HEK293T (cell line): ENCODE results near the gene PKNOX2.

Experiments used
- ARNT ChIP-seq: fragments of 450-650 bp; IDR thresholded peaks from 2 replicates; pipeline ENCODE4 v1.6.1; 2017; ENCODE audit warnings: mild to moderate bottlenecking
- FOXM1 ChIP-seq: fragments of 450-650 bp; IDR thresholded peaks from 2 replicates; pipeline ENCODE4 v1.6.1; 2017; ENCODE audit warnings: mild to moderate bottlenecking, borderline replicate concordance
- HDGF ChIP-seq: fragments of 450-650 bp; IDR thresholded peaks from 2 replicates; pipeline ENCODE4 v1.6.1; 2017; ENCODE audit warnings: antibody characterized with exemption, borderline replicate concordance
- SP1 ChIP-seq: fragments of 450-650 bp; IDR thresholded peaks from 2 replicates; pipeline ENCODE4 v1.6.1; 2017
- SUZ12 ChIP-seq: fragments of 450-650 bp; IDR thresholded peaks from 2 replicates; pipeline ENCODE4 v1.6.1; 2016; ENCODE audit warnings: mild to moderate bottlenecking

DNA sequence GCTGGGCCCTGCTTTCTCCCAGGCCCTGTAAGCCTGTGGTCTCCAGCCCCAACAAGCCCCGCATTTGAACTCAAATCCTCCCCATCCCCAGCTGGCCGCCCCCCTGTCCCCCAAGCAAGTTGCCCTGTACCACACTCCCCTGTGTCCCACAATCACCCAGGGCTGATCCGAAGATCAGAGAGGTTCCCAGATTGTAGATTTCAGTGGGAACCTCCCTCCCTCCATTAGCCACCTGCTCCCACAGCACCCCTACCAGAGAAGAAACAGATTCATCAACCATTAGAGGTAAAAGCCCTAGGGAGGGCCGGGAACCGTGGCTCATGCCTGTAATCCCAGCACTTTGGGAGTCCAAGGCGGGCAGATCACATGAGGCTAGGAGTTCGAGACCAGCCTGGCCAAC is 224.1 kb downstream of the PKNOX2 start:
- TF ChIP-seq FOXM1 (no peak), ARNT (no peak), HDGF (no peak), SUZ12 (no peak), SP1 (no peak)
